Lung (tissue), 12 donors: Measurements from ENCODE around the gene AGPAT2. TPM values are rescaled to one million over a fixed set of nuclear protein-coding genes. Genes with fewer than 3 reads are reported as not detected.
A peak's percentile ranks its signal among the peaks of the same experiment; 100 is the strongest.

Source experiments
- ATAC-seq: fragments of 200-7000 bp; cut with Tn5 transposase; one replicate; pipeline ENCODE4 v1.9.1; 2020; ENCODE audit warnings: moderate number of reproducible peaks; ENCODE audit not compliant: insufficient read depth, low FRiP score
- DNase-seq, 3 donors: peaks; one replicate each; pipeline ENCODE4 v3.0.0-alpha.2; 2013 to 2017
- H3K27ac ChIP-seq, 2 donors: one replicate each; pipeline ENCODE4 v1.5.1; 2013; ENCODE audit warnings: mild to moderate bottlenecking in 2 of 2, moderate library complexity in 2 of 2, control low read depth in 1 of 2, inconsistent platforms in 1 of 2, low read depth in 1 of 2, low read length in 1 of 2
- H3K27me3 ChIP-seq, 3 donors: one replicate each; pipeline ENCODE4 v1.5.1; 2013; ENCODE audit warnings: low read length in 2 of 3; ENCODE audit not compliant: control insufficient read depth in 3 of 3, insufficient read depth in 3 of 3
- H3K36me3 ChIP-seq, 4 donors: one replicate each; pipeline ENCODE4 v1.5.1; 2013; ENCODE audit warnings: low read length in 4 of 4, mild to moderate bottlenecking in 1 of 4, moderate library complexity in 1 of 4; ENCODE audit not compliant: control insufficient read depth in 4 of 4, insufficient read depth in 4 of 4
- H3K4me1 ChIP-seq, 5 donors: one replicate each; pipeline ENCODE4 v1.5.1; 2013; ENCODE audit warnings: low read length in 5 of 5, mild to moderate bottlenecking in 2 of 5, moderate library complexity in 1 of 5; ENCODE audit not compliant: control insufficient read depth in 5 of 5, insufficient read depth in 5 of 5
- H3K4me3 ChIP-seq: one replicate; pipeline ENCODE4 v1.5.1; 2013; ENCODE audit warnings: mild to moderate bottlenecking, control low read depth, moderate library complexity
- H3K9ac ChIP-seq, 2 donors: one replicate each; pipeline ENCODE4 v1.5.1; 2013; ENCODE audit warnings: low read length in 2 of 2, control low read depth in 1 of 2; ENCODE audit not compliant: insufficient read depth in 1 of 2
- H3K9me3 ChIP-seq, 4 donors: one replicate each; pipeline ENCODE4 v1.5.1; 2013; ENCODE audit warnings: low read length in 3 of 4, mild to moderate bottlenecking in 1 of 4, moderate library complexity in 1 of 4; ENCODE audit not compliant: control insufficient read depth in 4 of 4, insufficient read depth in 3 of 4
- CTCF ChIP-seq: IDR thresholded peaks from 2 replicates; pipeline ENCODE4 v1.5.1; 2012; ENCODE audit warnings: mild to moderate bottlenecking; ENCODE audit errors: control extremely low read depth, extremely low read depth
- WGBS, 2 donors: extraction: QIAGEN DNeasy Blood & Tissue Kit; methylation state at CpG; one replicate each; pipeline ENCODE4 v1.1.7; 2013; 5-methylcytosine and 5-hydroxymethylcytosine counted together
- polyA plus RNA-seq, 2 donors: library from polyadenylated mRNA; stranded (reverse); fragments of 200-250 nt; gene quantifications; one replicate each; pipeline ENCODE4 v1.2.1, GENCODE V29; 2013
- total RNA-seq, 2 donors: library from RNA; depleted of rRNA in 1 of 2; stranded (reverse); fragments of >200 nt in 1 of 2; gene quantifications; one replicate each; pipeline ENCODE4 v1.2.1, GENCODE V29; 2014 to 2021
- donor health status: control.
- donor health status: control.
- donor health status: Bipolar disorder and iron deficiency.
- donor health status: healthy.
- donor health status: DM: yes; HTN: yes; CAD: no.

The AGPAT2 gene
- total and polyA plus RNA-seq, 4 donors, result 81.7 to 277 (median 177) TPM

GRCh38 chr9:136655536-136656182, 31.6 kb downstream of the AGPAT2 start:
- Histone ChIP-seq H3K27ac (peak overlapping the region; percentile 61 to 93), H3K36me3 (no peaks in the 10 kb centered on the region), H3K9ac (no peak overlapping the region), H3K4me3 (no peak overlapping the region), H3K9me3 (peaks cover 0 to 3% (median 0%) of the 10 kb centered on the region in 4 donors), H3K27me3 (no peaks in the 10 kb centered on the region), H3K4me1 (peaks cover 0 to 14% (median 0%) of the 10 kb centered on the region in 5 donors)
- TF ChIP-seq CTCF, result no peak
- DNase-seq (peak in 2 of 3 donors; percentile 60 to 78), ATAC-seq (no peak)
- WGBS, 2 donors, result 17 to 30% methylated on average over 18 of the region's 18 CpGs

- Histone ChIP-seq H3K9ac (no peak overlapping the region), H3K27ac (peak overlapping the region; percentile 61 to 93), H3K27me3 (no peaks in the 10 kb centered on the region), H3K9me3 (peaks cover 0 to 3% (median 0%) of the 10 kb centered on the region in 4 donors), H3K4me3 (no peak overlapping the region), H3K36me3 (no peaks in the 10 kb centered on the region), H3K4me1 (peaks cover 0 to 14% (median 0%) of the 10 kb centered on the region in 5 donors)
- WGBS, 2 donors, result 56 to 64% methylated on average over 15 of the region's 15 CpGs
- no peak for ATAC-seq
- DNase-seq, result no peak
- no peak for TF ChIP-seq CTCF
Measured at GRCh38 chr9:136654820-136655535, 32.3 kb downstream of the AGPAT2 start.

GRCh38 chr9:136653323-136654079, 33.8 kb downstream of the AGPAT2 start:
- Histone ChIP-seq H3K4me3 (no peak overlapping the region), H3K27ac (peak overlapping the region in 1 of 2 donors; percentile 77), H3K9ac (no peak overlapping the region), H3K4me1 (peaks cover 0 to 14% (median 0%) of the 10 kb centered on the region in 5 donors), H3K9me3 (peaks cover 0 to 3% (median 0%) of the 10 kb centered on the region in 4 donors), H3K36me3 (no peaks in the 10 kb centered on the region), H3K27me3 (no peaks in the 10 kb centered on the region)
- WGBS, 2 donors, result 50 to 54% methylated on average over 43 of the region's 43 CpGs
- ATAC-seq (no peak), DNase-seq (no peak)
- TF ChIP-seq CTCF, result no peak
